D721Med (cell line): ENCODE results near the gene SH2D3C.
A peak's percentile ranks its signal among the peaks of the same experiment; 100 is the strongest.
"Not testable (repeated sequence)": the region's sequence is repeated elsewhere in the genome, so short reads cannot be mapped to it uniquely, and the experiment has no call there.

Experiments
- DNase-seq: peaks from one replicate; pipeline ENCODE4 v3.0.0; 2011; ENCODE audit warnings: low spot score; ENCODE audit not compliant: insufficient read length
- FAIRE-seq: peaks from 2 replicates; lab custom pipeline; 2011; peaks lifted over from hg19 to GRCh38; lab: Jason Lieb, UNC
- TF ChIP-seq, protein P1 (sequence below): IDR thresholded peaks from 2 replicates; pipeline ENCODE4 v1.5.1; 2012; ENCODE audit warnings: mild to moderate bottlenecking, control low read depth; ENCODE audit not compliant: insufficient read depth; ENCODE audit errors: missing control alignments

The SH2D3C gene

DNA sequence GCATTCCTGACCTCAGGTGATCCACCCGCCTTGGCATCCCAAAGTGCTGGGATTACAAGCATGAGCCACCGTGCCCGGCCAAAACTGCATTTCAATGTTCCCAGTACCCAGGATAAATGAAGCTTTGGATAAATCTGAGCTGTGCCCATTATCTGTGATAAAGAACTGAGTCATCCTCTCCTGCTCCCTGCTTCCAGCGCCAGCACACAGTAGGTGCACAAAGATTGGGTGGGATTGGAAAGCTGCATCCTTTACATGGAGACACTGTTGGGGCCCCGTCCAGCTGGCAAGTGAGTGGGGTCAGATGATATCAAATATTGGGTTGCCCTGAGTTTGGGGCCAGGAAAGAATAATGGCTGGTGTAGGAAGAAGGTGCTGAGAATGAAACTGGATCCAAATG is 17.4 kb downstream of the SH2D3C start:
- DNase-seq (no peak), FAIRE-seq (no peak)
- TF ChIP-seq, protein P1, sequence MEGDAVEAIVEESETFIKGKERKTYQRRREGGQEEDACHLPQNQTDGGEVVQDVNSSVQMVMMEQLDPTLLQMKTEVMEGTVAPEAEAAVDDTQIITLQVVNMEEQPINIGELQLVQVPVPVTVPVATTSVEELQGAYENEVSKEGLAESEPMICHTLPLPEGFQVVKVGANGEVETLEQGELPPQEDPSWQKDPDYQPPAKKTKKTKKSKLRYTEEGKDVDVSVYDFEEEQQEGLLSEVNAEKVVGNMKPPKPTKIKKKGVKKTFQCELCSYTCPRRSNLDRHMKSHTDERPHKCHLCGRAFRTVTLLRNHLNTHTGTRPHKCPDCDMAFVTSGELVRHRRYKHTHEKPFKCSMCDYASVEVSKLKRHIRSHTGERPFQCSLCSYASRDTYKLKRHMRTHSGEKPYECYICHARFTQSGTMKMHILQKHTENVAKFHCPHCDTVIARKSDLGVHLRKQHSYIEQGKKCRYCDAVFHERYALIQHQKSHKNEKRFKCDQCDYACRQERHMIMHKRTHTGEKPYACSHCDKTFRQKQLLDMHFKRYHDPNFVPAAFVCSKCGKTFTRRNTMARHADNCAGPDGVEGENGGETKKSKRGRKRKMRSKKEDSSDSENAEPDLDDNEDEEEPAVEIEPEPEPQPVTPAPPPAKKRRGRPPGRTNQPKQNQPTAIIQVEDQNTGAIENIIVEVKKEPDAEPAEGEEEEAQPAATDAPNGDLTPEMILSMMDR: no peak

DNA sequence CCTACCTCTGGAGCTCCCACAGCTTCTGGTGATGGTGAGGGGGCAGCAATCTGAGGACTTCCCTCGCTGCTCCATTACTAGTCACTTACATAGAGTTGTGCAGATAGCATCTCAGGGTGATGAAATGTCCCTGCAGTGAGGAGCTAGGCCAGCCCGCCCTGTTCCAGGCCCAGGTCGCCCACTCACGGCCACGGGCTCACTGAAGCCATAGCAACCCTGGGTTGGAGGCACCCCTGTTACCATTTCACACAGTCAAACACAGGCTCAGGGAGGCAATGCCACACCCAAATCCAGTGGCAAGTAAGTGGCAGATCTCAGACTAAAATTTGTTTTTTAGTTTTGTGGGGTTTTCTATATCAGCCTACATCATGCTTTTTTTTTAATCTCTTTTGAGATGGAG is 19.6 kb downstream of the SH2D3C start:
- FAIRE-seq (no peak), DNase-seq (no peak)
- TF ChIP-seq, protein P1: no peak

DNA sequence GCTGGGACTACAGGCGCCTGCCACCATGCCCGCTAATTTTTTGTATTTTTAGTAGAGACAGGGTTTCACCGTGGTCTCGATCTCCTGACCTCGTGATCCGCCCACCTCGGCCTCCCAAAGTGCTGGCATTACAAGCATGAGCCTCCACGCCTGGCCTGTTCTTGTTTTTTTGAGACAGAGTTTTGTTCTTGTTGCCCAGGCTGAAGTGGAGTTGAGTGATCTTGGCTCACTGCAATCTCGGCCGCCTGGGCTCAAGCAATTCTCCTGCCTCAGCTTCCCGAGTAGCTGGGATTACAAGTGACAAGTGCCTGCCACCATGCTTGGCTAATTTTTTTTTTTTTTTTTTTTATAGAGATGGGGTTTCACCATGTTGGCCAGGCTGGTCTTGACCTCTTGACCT is 21.7 kb downstream of the SH2D3C start:
- not testable (repeated sequence) for DNase-seq, FAIRE-seq

DNA sequence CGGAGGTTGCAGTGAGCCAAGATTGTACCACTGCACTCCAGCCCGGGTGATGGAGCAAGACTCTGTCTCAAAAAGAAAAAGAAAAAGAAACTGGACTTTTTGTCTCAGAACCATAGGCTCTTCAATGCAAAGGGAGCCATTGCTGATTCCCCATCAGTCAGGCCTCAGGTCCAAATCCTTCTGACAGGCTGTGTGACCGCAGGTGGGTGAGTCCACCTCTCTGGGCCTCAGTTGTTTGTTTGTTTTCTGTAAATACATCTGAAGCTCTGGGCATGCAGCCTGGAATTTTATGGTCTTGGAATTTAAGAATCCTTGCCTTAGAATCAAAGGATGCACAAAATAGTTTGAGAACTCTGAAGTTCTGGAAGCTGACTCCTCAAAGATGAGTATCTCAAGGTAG is 22.2 kb downstream of the SH2D3C start:
- DNase-seq (no peak), FAIRE-seq (no peak)
- TF ChIP-seq, protein P1: no peak

DNA sequence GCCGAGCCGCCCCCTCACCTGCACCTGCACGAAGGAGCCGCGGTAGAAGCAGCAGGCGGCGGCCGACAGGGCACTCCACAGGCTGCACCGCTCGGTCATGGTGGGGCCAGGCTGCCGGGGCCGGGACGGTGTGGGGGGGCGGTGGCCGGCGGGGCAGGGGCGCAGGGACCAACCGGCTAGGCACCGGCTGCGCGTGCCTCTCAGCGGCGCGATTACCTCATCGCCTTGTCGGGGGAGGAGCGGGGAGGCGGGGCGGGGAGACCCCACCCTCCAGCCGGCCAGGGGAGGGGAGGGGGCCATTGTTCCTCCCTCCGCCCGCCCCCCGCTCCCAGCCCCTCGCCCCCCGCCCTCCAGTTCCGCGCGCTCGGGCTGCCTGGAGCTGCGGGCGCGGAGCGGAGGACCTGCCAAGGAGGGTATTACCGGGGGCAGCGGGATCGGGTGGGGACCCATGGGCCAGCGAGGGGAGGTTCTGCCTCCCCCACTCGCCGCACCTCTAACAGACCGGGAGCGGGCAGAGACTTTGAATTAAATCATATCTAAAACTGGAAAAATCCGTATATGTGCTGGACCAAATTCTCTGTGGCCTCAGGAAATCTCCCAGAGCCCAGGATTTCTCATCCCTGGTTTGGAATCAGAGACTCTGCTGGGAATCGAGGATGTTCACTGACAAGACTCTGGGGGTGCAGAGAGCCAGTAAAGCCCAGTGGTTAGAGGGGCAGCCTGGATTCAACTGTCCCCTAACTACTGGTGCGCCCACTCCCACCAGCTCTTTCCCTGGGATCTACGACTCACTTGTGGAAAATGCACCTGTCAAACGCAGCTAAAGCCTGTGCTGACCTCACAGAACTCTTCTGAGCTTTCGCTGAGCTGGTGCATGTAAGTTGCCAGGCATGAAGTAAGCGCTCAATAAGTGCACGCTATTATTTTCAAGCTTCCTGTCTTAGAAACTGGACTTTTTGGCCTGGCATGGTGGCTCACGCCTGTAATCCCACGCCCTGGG is 23.1 kb downstream of the SH2D3C start:
- TF ChIP-seq, protein P1: no peak
- peak; percentile 79 for DNase-seq
- no peak for FAIRE-seq

DNA sequence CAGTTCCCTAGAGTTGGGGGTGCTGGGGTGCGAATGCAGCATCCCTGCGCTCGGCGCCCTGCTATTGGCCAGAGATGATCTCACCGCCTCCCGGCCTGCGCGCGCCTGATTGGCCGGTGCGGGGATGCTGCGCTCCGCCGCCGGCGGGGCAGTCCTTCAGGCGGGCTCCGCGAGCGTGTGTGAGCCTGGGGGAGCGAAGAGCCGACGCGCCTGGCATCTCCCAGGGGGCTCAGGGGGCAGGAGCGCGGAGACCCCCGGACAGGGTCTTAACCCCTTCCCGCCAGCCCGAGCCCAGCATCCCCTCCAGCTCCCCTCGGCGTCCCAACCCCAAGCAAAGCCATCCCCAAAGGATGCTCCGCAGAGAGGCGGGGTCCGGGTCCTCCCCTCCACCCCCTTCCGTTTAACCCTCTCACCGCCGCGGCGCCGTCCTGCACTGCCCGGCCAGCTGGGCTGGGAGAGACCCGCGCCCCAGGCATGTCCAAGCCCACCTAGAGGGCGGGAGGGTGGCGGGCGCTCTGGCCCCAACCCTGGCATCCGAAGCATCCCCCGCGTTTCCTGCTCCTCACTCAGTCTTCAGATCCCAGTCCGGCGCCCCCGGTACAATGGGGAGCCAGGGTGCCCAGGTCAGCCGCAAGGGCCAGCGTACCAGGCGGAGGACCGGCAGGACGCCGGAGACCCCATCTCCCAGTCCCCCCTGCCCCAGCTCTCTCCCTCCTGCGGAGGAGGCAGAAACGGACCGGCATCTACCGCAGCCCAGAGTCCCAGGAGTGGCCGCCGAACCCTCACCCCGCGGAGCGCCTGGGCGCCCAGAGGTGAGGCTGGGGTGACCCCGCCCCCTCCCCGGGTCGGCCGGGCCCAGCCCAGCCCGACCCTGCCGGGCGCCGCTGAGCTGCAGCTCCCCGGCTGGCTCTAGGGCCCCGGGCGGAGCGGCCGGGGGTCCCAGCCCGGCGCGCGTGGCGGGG is 24.1 kb downstream of the SH2D3C start:
- DNase-seq (peak; percentile 92), FAIRE-seq (no peak)
- TF ChIP-seq, protein P1: no peak

DNA sequence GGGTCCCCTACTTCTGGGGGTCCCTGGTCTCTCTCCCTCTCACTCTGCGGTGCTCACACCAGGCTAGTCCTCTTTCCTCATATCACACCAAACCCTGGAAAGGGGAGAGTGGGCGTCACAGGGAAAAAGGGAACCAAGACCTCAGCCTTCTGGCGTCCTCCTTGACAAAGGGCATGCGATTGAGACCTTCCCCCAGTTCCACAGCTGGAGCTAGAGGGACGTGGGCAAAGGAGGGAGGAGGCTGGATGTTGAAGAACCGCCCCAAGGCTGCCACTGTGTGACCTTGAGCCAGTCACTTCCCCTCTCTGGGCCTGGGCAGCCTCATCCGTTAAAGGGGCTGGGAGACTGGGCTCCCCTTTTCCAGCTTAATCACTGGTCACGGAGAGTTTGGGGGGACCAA is 24.8 kb downstream of the SH2D3C start:
- FAIRE-seq: no peak
- no peak for DNase-seq
- TF ChIP-seq, protein P1: no peak
